GM19395 (cell line): ENCODE measurements around the gene ANO5.

ENCODE experiments used
- ATAC-seq: cut with Tn5 transposase; IDR thresholded peaks from one replicate; pipeline ENCODE4 v1.9.1; 2021; ENCODE audit warnings: mild to moderate bottlenecking, moderate library complexity; ENCODE audit not compliant: unreplicated experiment

The ANO5 gene, protein sequence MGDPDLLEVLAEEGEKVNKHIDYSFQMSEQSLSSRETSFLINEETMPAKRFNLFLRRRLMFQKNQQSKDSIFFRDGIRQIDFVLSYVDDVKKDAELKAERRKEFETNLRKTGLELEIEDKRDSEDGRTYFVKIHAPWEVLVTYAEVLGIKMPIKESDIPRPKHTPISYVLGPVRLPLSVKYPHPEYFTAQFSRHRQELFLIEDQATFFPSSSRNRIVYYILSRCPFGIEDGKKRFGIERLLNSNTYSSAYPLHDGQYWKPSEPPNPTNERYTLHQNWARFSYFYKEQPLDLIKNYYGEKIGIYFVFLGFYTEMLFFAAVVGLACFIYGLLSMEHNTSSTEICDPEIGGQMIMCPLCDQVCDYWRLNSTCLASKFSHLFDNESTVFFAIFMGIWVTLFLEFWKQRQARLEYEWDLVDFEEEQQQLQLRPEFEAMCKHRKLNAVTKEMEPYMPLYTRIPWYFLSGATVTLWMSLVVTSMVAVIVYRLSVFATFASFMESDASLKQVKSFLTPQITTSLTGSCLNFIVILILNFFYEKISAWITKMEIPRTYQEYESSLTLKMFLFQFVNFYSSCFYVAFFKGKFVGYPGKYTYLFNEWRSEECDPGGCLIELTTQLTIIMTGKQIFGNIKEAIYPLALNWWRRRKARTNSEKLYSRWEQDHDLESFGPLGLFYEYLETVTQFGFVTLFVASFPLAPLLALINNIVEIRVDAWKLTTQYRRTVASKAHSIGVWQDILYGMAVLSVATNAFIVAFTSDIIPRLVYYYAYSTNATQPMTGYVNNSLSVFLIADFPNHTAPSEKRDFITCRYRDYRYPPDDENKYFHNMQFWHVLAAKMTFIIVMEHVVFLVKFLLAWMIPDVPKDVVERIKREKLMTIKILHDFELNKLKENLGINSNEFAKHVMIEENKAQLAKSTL

GRCh38 chr11:22192642-22193347 lies at the start of gene ANO5:
Gene ANO5 (plus strand): TSS chr11:22193085. CDS start chr11:22193493, 408 bp downstream.
- peak; percentile 57 for ATAC-seq

DNA sequence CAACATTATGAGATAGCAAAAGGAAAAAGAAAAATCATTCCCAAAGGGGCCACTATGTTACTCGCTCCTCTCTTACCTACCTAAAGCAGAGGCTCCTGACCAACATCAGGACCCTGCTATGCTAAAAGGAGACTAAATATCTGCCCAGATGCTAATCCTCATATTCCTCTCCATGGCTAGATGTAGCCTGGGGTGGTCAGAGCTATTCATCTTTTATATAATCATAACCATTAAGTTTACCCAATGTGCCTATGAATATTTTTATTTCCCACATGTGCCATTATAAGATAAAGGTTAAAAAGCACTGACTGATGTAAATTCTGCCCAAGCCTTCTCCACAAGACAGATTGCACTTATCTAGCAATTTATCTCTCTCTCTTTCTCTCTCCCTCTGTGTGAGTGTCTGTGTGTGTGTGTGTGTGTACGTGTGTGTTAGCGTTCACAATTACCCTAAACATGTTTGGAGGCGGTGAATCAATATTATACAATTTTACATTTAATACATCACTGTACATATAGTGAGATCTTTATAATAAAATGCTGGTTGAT lies 41.2 kb upstream of the ANO5 start:
- ATAC-seq = no peak

DNA sequence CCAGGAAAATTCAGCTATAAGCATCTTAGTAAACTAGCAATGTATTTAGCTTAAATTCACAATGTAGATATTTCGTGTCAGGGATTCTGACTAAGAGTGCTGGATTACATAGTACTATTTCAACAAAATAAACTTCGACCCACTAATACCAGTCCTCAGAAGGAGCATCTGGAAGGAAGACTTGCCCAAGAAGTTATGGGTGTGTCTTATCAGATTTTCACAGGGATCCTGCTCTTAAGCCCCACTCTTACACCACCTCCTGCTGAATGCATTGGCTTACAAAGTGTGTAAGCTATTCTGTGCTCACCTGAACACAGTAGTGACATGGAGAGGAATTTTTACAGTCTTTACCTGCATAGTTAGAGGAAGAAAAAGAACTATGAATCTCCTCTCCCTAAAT lies 35.4 kb upstream of the ANO5 start:
- no peak for ATAC-seq

- no peak for ATAC-seq
Observed at GRCh38 chr11:22161489-22161888, 31.4 kb upstream of the ANO5 start.

DNA sequence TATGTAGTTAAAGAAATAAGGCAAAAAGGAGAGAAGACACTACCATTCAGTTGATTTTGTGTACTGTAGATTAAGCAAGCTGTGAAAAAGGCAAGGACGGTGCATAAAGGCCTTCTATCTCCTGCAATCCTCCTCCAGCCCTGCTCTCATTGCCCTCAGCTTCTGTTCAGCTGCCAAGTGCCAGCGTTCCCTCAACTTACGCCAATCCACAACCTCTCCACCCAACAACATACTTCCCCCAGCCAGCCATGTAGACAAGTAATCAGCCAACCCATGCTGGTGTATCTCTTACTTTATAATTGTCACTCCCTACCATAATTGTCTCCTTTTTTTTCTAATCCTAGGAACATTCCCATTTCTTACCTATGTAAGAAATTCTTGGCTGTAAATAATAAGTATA lies 30.1 kb upstream of the ANO5 start:
- ATAC-seq = no peak

GRCh38 chr11:22163394-22163797 lies 29.5 kb upstream of the ANO5 start:
- peak; percentile 88 for ATAC-seq

- no peak for ATAC-seq
Observed at GRCh38 chr11:22165087-22165486, 27.8 kb upstream of the ANO5 start.

GRCh38 chr11:22165759-22166513 lies 26.9 kb upstream of the ANO5 start:
- ATAC-seq = no peak

DNA sequence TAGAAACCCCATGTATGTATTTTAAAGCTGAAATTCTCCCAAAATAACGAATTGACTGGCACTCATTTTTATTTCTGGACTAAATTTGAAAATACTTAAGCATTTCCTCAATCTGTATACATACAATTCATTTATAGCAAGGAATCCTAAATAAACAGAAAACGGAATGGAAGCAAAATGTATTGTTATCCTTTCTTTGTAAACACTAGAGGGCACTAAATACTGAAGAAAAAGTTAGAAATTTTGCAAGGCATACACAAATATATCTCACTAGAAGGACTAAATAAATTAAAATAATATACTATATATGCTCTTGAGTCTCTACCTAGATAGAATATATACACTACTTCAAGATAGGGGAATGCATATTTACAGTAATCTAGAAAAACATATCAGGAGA lies 23.1 kb upstream of the ANO5 start:
- no peak for ATAC-seq

- no peak for ATAC-seq
Observed at GRCh38 chr11:22173532-22173931, 19.4 kb upstream of the ANO5 start.

- no peak for ATAC-seq
Observed at GRCh38 chr11:22177186-22177585, 15.7 kb upstream of the ANO5 start.

GRCh38 chr11:22179626-22180025 lies 13.3 kb upstream of the ANO5 start:
- no peak for ATAC-seq

DNA sequence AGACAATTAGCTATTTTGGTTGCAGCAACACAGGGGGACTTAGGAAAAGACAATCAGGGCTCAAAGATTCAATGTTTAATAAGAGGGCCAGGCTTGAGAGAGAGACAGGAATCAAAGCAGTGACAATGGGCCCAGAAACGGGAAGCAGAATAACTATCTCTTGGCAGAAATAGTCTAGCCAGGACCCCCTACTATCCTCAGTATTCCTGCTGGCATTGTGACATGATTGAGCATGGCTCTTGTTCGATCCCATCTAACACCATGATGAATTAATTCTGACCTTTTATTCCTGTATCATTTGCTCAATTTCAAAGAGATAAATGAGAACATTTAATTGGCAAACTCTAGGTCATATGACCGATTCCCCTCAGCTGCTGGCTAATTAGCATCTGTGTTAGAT lies 12.8 kb upstream of the ANO5 start:
- no peak for ATAC-seq

GRCh38 chr11:22189660-22190059 lies 3.2 kb upstream of the ANO5 start:
- no peak for ATAC-seq

- ATAC-seq = peak; percentile 43
Observed at GRCh38 chr11:22190827-22191463, 1.9 kb upstream of the ANO5 start.

GRCh38 chr11:22192289-22192641 lies 620 bp upstream of the ANO5 start:
- ATAC-seq = peak; percentile 2

DNA sequence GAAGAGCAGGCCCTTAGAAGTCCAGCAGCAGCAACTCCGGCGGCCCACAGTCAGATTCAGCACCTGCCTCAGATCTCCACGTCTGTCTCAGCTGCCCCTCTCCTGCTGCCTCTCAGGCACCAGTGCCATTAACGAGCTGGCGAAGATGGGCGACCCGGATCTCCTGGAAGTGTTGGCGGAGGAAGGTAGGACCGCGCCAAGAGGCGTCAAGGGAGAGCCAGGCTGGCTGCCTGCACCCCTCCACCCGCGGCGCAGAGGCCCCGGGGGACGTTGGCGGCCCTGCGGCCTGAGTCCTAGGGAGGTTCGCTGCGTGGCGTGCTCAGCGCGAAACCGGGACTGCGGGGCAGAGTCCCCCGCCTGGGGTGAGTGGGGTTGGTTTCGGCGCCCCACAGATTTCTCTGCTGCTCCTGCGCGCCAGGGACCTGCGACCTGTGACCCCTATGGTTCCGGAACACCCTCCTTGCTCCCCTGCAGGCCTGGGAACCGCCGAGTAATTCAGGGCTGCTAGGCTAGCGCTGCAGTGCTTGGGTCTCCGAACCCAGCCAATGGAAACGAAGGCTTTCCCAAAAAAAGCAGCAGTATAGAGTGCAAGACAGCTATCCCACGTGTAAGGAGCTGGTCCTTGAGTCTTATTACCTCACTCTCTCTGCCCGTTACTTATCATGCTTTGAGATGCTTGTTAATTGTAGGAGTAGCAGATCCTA lies 615 bp downstream of the ANO5 start:
- ATAC-seq = peak; percentile 37

DNA sequence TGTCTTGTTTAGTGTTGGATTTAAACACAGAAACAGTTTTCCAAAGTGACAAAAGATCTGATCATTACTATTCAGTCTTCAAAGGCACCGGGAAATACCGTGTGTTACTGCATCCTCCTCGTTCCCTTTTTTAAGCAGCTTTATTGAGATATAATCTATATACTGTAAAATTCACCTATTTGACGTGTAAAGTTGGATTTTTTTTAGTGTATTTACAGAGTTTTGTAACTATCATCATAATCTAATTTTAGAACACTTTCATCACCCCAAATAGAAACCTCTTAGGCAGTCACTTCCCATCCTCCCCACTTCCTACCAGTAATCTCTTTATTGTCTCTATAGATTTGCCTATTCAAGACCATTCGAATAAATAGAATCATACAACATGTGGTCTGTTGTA lies 1.4 kb downstream of the ANO5 start:
- ATAC-seq = no peak

- ATAC-seq = no peak
Observed at GRCh38 chr11:22194907-22195306, 2.0 kb downstream of the ANO5 start.
